Measurements from ENCODE around the gene PRSS57. TPM values are rescaled to one million over a fixed set of nuclear protein-coding genes. Genes with fewer than 3 reads are reported as not detected.

Gene PRSS57
- total and polyA plus RNA-seq, 2 of the 8 experiments (the other 6 are each of a cell fraction or from before 2014, with no cell fraction given), result not detected

DNA sequence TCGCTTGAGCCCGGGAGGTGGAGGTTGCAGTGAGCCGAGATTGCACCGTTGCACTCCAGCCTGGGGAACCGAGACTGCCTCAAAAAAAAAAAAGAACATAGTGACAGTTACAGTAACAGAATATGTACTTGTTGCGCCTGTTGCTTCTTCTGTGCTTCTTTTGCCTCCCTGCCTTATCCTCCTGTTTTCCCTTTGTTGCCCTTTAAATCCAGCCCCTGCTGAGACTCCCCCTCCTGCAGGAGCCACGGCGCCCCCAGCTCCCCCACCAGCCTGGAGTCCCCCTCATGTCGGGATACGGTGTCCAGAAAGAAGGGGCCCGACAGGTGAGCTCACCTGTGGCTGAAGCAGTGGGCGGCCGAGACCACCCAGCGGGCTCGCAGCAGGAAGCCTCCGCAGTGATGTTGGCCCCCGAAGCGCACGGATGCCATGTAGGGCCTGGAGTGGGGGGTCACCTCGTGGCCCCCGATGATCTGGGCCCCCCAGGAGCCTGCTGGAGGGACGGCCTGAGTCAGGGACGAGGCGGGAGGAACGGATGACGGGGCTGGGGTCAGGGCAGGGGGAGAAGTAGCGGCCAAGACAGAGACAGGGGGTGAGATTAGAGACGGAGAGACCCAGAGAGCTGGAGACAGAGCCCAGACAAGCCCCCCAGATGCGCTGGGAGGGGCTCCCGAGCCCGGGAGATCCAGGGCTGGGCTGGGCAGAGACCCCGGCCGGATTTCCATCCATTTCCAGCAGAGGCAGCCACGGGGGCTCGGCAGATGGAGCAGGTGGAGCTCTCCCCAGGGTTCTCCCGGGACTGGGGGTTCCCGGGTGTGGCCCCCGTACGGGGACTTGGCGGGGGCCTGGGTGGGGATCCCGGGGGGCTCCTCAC, 536 bp downstream of the PRSS57 start (continued):
- TF ChIP-seq SAP30 (IDR thresholded peaks at IDR 0.05; ENCODE audit: insufficient read depth, insufficient replicate concordance, low read length) (no peak), HDAC6 (IDR thresholded peaks at IDR 0.05; ENCODE audit: low read depth, low read length) (no peak), BRCA1 (IDR thresholded peaks at IDR 0.05; ENCODE audit: low read depth, low read length) (no peak), ASH2L (IDR thresholded peaks at IDR 0.05; ENCODE audit: low read length) (no peak), SP2 (IDR thresholded peaks at IDR 0.05; ENCODE audit: low read length) (no peak), CEBPB (IDR thresholded peaks at IDR 0.05; ENCODE audit: low read depth, low read length) (no peak), YY1 (IDR thresholded peaks at IDR 0.05; ENCODE audit: low read depth, low read length) (no peak), HDAC2 (IDR thresholded peaks at IDR 0.05; ENCODE audit: borderline replicate concordance in 1 of 2, low read depth in 2 of 2, low read length in 2 of 2) (no peak), RXRA (IDR thresholded peaks at IDR 0.05; ENCODE audit: insufficient read depth, low read depth, low read length) (no peak)
- TF ChIP-seq, protein P1, sequence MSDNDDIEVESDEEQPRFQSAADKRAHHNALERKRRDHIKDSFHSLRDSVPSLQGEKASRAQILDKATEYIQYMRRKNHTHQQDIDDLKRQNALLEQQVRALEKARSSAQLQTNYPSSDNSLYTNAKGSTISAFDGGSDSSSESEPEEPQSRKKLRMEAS (IDR thresholded peaks at IDR 0.05), result no peak

Data from H1 (cell line).